ENCODE results near the gene FNDC1.
A peak's percentile ranks its signal among the peaks of the same experiment; 100 is the strongest.
"Not testable (repeated sequence)": the region's sequence is repeated elsewhere in the genome, so short reads cannot be mapped to it uniquely, and the experiment has no call there.

Gene FNDC1

GRCh38 chr6:159169193-159169555, at the start of gene FNDC1:
FNDC1 (plus strand) TSS chr6:159169400; CDS start chr6:159169597, 197 bp downstream.
- DNase-seq, result no peak

GRCh38 chr6:159119791-159120190, 49.4 kb upstream of the FNDC1 start:
- no peak for DNase-seq

GRCh38 chr6:159121486-159121885, 47.7 kb upstream of the FNDC1 start:
- no peak for DNase-seq

- DNase-seq, result no peak
Measured at GRCh38 chr6:159122453-159122852, 46.7 kb upstream of the FNDC1 start.

GRCh38 chr6:159123831-159124230, 45.4 kb upstream of the FNDC1 start:
- not testable (repeated sequence) for DNase-seq

GRCh38 chr6:159125014-159125609, 44.1 kb upstream of the FNDC1 start:
- no peak for DNase-seq

- no peak for DNase-seq
Measured at GRCh38 chr6:159125951-159126352, 43.2 kb upstream of the FNDC1 start.

- no peak for DNase-seq
Measured at GRCh38 chr6:159126590-159126989, 42.6 kb upstream of the FNDC1 start.

- no peak for DNase-seq
Measured at GRCh38 chr6:159127701-159128100, 41.5 kb upstream of the FNDC1 start.

- DNase-seq, result no peak
Measured at GRCh38 chr6:159128978-159129377, 40.2 kb upstream of the FNDC1 start.

- DNase-seq, result no peak
Measured at GRCh38 chr6:159130846-159131245, 38.4 kb upstream of the FNDC1 start.

- no peak for DNase-seq
Measured at GRCh38 chr6:159131709-159132108, 37.5 kb upstream of the FNDC1 start.

GRCh38 chr6:159132664-159133063, 36.5 kb upstream of the FNDC1 start:
- DNase-seq, result no peak

- peak; percentile 65 for DNase-seq
Measured at GRCh38 chr6:159134701-159135364, 34.4 kb upstream of the FNDC1 start.

- DNase-seq, result no peak
Measured at GRCh38 chr6:159137676-159138075, 31.5 kb upstream of the FNDC1 start.

- no peak for DNase-seq
Measured at GRCh38 chr6:159142531-159142930, 26.7 kb upstream of the FNDC1 start.

- DNase-seq, result no peak
Measured at GRCh38 chr6:159148641-159149040, 20.6 kb upstream of the FNDC1 start.

- no peak for DNase-seq
Measured at GRCh38 chr6:159149641-159150040, 19.6 kb upstream of the FNDC1 start.

GRCh38 chr6:159151266-159151855, 17.8 kb upstream of the FNDC1 start:
- no peak for DNase-seq

GRCh38 chr6:159152041-159152440, 17.2 kb upstream of the FNDC1 start:
- DNase-seq, result no peak

GRCh38 chr6:159152782-159153181, 16.4 kb upstream of the FNDC1 start:
- no peak for DNase-seq

GRCh38 chr6:159155679-159156078, 13.5 kb upstream of the FNDC1 start:
- DNase-seq, result no peak

GRCh38 chr6:159156089-159156488, 13.1 kb upstream of the FNDC1 start:
- DNase-seq, result no peak

GRCh38 chr6:159157431-159157830, 11.8 kb upstream of the FNDC1 start:
- DNase-seq, result no peak

GRCh38 chr6:159161839-159162238, 7.4 kb upstream of the FNDC1 start:
- DNase-seq, result no peak

Data from NCI-H1092 (cell line).